Ascending aorta (tissue), 2 donors: Measurements from ENCODE around the gene TMEM165. TPM values are rescaled to one million over a fixed set of nuclear protein-coding genes. Genes with fewer than 3 reads are reported as not detected.

Experiments used
- DNase-seq, 2 donors: peaks; one replicate each; pipeline ENCODE4 v3.0.0-alpha.2; 2019; ENCODE audit warnings: low spot score in 2 of 2
- H3K27ac ChIP-seq, 2 donors: fragments of 200-600 bp; sonication (generic); one replicate each; pipeline ENCODE4 v1.5.1; 2016 to 2017; ENCODE audit warnings: mild to moderate bottlenecking in 1 of 2
- H3K27me3 ChIP-seq: fragments of 200-600 bp; sonication (generic); one replicate; pipeline ENCODE4 v1.5.1; 2017
- H3K36me3 ChIP-seq, 2 donors: fragments of 200-600 bp; sonication (generic); one replicate each; pipeline ENCODE4 v1.5.1; 2016
- H3K4me1 ChIP-seq, 2 donors: fragments of 200-600 bp; sonication (generic); one replicate each; pipeline ENCODE4 v1.5.1; 2016 to 2017; ENCODE audit warnings: mild to moderate bottlenecking in 1 of 2
- H3K4me3 ChIP-seq, 2 donors: fragments of 200-600 bp; sonication (generic); one replicate each; pipeline ENCODE4 v1.5.1; 2016 to 2017; ENCODE audit warnings: mild to moderate bottlenecking in 1 of 2
- H3K9me3 ChIP-seq, 2 donors: fragments of 200-600 bp; sonication (generic); one replicate each; pipeline ENCODE4 v1.5.1; 2016
- CTCF ChIP-seq, 3 experiments: fragments of 200-600 bp in 2 of 3; fragments of 450-650 bp in 1 of 3; sonication (generic) in 2 of 3; IDR thresholded peaks; one replicate each; pipeline ENCODE4 v1.5.1; 2016 to 2019; ENCODE audit warnings: antibody characterized with exemption in 3 of 3, mild to moderate bottlenecking in 1 of 3, moderate library complexity in 1 of 3
- intact Hi-C: fragments of 100-400 bp; cut with DNase I; formaldehyde crosslinking; loops from one replicate; pipeline ENCODE4 v1.15.1; 2023
- total RNA-seq: library from RNA; depleted of rRNA; stranded (reverse); fragments of >200 nt; gene quantifications from one replicate; pipeline ENCODE4 v1.1.0, GENCODE V29; 2016

The TMEM165 gene
- total RNA-seq, 1 donor from 2014 or later, result 178 TPM

- intact Hi-C loops, result no loop called here
- H3K27ac ChIP-seq, result peak overlapping the region; percentile 38 to 70
- peaks cover 6 to 25% of the 10 kb centered on the region in 2 donors for H3K4me1 ChIP-seq
- H3K27me3 ChIP-seq, result no peaks in the 10 kb centered on the region
- peak in 1 of 2 donors; percentile 71 for DNase-seq
- H3K36me3 ChIP-seq, result peaks cover 22 to 33% of the 10 kb centered on the region in 2 donors
- TF ChIP-seq CTCF (IDR thresholded peaks at IDR 0.05), result peak; percentile 12 to 41 (median 29)
- no peaks in the 10 kb centered on the region for H3K9me3 ChIP-seq
- H3K4me3 ChIP-seq, result peak overlapping the region in 1 of 2 donors; percentile 40
Measured at GRCh38 chr4:55409468-55410171, 13.9 kb downstream of the TMEM165 start.

GRCh38 chr4:55410431-55410830 lies 14.7 kb downstream of the TMEM165 start:
- no peak for TF ChIP-seq CTCF (IDR thresholded peaks at IDR 0.05)
- Histone ChIP-seq H3K27ac (peak overlapping the region; percentile 38 to 70), H3K9me3 (no peaks in the 10 kb centered on the region), H3K4me1 (peaks cover 6 to 25% of the 10 kb centered on the region in 2 donors), H3K4me3 (no peak overlapping the region), H3K36me3 (peaks cover 18 to 30% of the 10 kb centered on the region in 2 donors), H3K27me3 (no peaks in the 10 kb centered on the region)
- no peak for DNase-seq
- intact Hi-C loops, result no loop called here

GRCh38 chr4:55411621-55412020 lies 15.9 kb downstream of the TMEM165 start:
- Histone ChIP-seq H3K4me3 (no peak overlapping the region), H3K4me1 (peaks cover 6 to 25% of the 10 kb centered on the region in 2 donors), H3K27ac (no peak overlapping the region), H3K27me3 (no peaks in the 10 kb centered on the region), H3K9me3 (no peaks in the 10 kb centered on the region), H3K36me3 (peaks cover 18 to 31% of the 10 kb centered on the region in 2 donors)
- intact Hi-C loops, result no loop called here
- no peak for DNase-seq
- no peak for TF ChIP-seq CTCF (IDR thresholded peaks at IDR 0.05)

- Histone ChIP-seq H3K9me3 (no peaks in the 10 kb centered on the region), H3K4me1 (no peaks in the 10 kb centered on the region), H3K27me3 (no peaks in the 10 kb centered on the region), H3K4me3 (no peak overlapping the region), H3K27ac (no peak overlapping the region), H3K36me3 (peaks cover 36 to 62% of the 10 kb centered on the region in 2 donors)
- intact Hi-C loops, result no loop called here
- no peak for TF ChIP-seq CTCF (IDR thresholded peaks at IDR 0.05)
- DNase-seq, result no peak
Measured at GRCh38 chr4:55416176-55416575, 20.4 kb downstream of the TMEM165 start.

- Histone ChIP-seq H3K27me3 (no peaks in the 10 kb centered on the region), H3K27ac (no peak overlapping the region), H3K4me1 (no peaks in the 10 kb centered on the region), H3K4me3 (no peak overlapping the region), H3K36me3 (peaks cover 57 to 92% of the 10 kb centered on the region in 2 donors), H3K9me3 (no peaks in the 10 kb centered on the region)
- intact Hi-C loops, result no loop called here
- DNase-seq, result no peak
- TF ChIP-seq CTCF (IDR thresholded peaks at IDR 0.05), result no peak
Measured at GRCh38 chr4:55424791-55425190, 29.0 kb downstream of the TMEM165 start.
